Keratinocyte (primary cell): ENCODE measurements around the gene FOXO1. TPM values are rescaled to one million over a fixed set of nuclear protein-coding genes. Genes with fewer than 3 reads are reported as not detected.

Source experiments
- DNase-seq: peaks from one replicate; pipeline ENCODE4 v3.0.0-alpha.2; 2011; ENCODE audit warnings: low read depth, missing footprints, low spot score
- FAIRE-seq: peaks from 2 replicates; lab custom pipeline; 2011; peaks lifted over from hg19 to GRCh38; lab: Jason Lieb, UNC
- H2AFZ ChIP-seq: 2 replicates; pipeline ENCODE4 v1.6.0; 2012; ENCODE audit warnings: low read length, control low read depth, inconsistent platforms; ENCODE audit not compliant: control insufficient read depth
- H3K27ac ChIP-seq: 2 replicates; pipeline ENCODE4 v1.5.1; 2011; ENCODE audit warnings: low read length; ENCODE audit not compliant: control insufficient read depth, insufficient read depth
- H3K27me3 ChIP-seq: 3 replicates; pipeline ENCODE4 v1.6.0; 2011; ENCODE audit warnings: low read length; ENCODE audit not compliant: control insufficient read depth, insufficient read depth; ENCODE audit errors: extremely low read depth
- H3K36me3 ChIP-seq, 2 experiments: 2 replicates in 1 of 2; 3 replicates in 1 of 2; pipeline ENCODE4 v1.5.1; 2011; ENCODE audit warnings: low read length in 2 of 2, mild to moderate bottlenecking in 1 of 2; ENCODE audit not compliant: control insufficient read depth in 2 of 2, insufficient read depth in 2 of 2; ENCODE audit errors: extremely low read depth in 1 of 2
- H3K4me1 ChIP-seq: 3 replicates; pipeline ENCODE4 v1.5.1; 2011; ENCODE audit warnings: low read length; ENCODE audit not compliant: control insufficient read depth, insufficient read depth; ENCODE audit errors: extremely low read depth
- H3K4me2 ChIP-seq: 3 replicates; pipeline ENCODE4 v1.6.0; 2011; ENCODE audit warnings: low read depth, low read length; ENCODE audit not compliant: control insufficient read depth, insufficient read depth; ENCODE audit errors: extremely low read depth
- H3K4me3 ChIP-seq, 3 experiments: fragments of 200-600 bp in 1 of 3; sonication (generic) in 1 of 3; 2 replicates in 2 of 3; 3 replicates in 1 of 3; pipeline ENCODE4 v1.5.1; 2011 to 2016; ENCODE audit warnings: low read length in 3 of 3, mild to moderate bottlenecking in 3 of 3, control low read depth in 2 of 3, inconsistent platforms in 1 of 3, low read depth in 1 of 3, mixed read lengths in 1 of 3, mixed run types in 1 of 3, moderate library complexity in 1 of 3; ENCODE audit not compliant: control insufficient read depth in 2 of 3, insufficient read depth in 2 of 3; ENCODE audit errors: extremely low read depth in 1 of 3
- H3K79me2 ChIP-seq: 2 replicates; pipeline ENCODE4 v1.6.0; 2012; ENCODE audit warnings: low read length; ENCODE audit not compliant: control insufficient read depth, insufficient read depth
- H3K9ac ChIP-seq: 3 replicates; pipeline ENCODE4 v1.6.0; 2011; ENCODE audit warnings: low read length; ENCODE audit not compliant: control insufficient read depth, insufficient read depth; ENCODE audit errors: extremely low read depth
- H3K9me1 ChIP-seq: 3 replicates; pipeline ENCODE4 v1.6.0; 2011; ENCODE audit warnings: low read length; ENCODE audit not compliant: control insufficient read depth, insufficient read depth; ENCODE audit errors: extremely low read depth
- H3K9me3 ChIP-seq: 2 replicates; pipeline ENCODE4 v1.5.1; 2012; ENCODE audit warnings: low read depth, low read length; ENCODE audit not compliant: control insufficient read depth
- H4K20me1 ChIP-seq: 3 replicates; pipeline ENCODE4 v1.6.0; 2011; ENCODE audit warnings: low read length; ENCODE audit not compliant: control insufficient read depth, insufficient read depth; ENCODE audit errors: extremely low read depth
- EZH2 ChIP-seq: IDR thresholded peaks from one replicate; pipeline ENCODE4 v1.6.1; 2012; ENCODE audit warnings: inconsistent platforms, mild to moderate bottlenecking, low read length, moderate library complexity
- dilution Hi-C: fragments of 300-500 bp; cut with MboI; formaldehyde crosslinking; loops from one replicate; pipeline ENCODE4 v1.7.0; 2020; ENCODE audit warnings: low sequenced_read_pairs; ENCODE audit not compliant: extremely low pct_ligation_motif_present
- polyA plus RNA-seq, 5 experiments: library from polyadenylated mRNA; depleted of rRNA in 3 of 5; stranded (reverse) in 3 of 5; stranded (forward) in 1 of 5; unstranded in 1 of 5; fragments of >200 nt; gene quantifications; 1 replicate in 1 of 5; 2 replicates in 3 of 5; 3 replicates in 1 of 5; pipeline versions ENCODE4 v1.2.1 to v1.2.3, GENCODE V29; 2011 to 2012; ENCODE audit warnings: missing spikeins in 2 of 5, low read depth in 1 of 5, low replicate concordance in 1 of 5
- TF ChIP-seq, protein P1 (sequence below), 3 experiments: IDR thresholded peaks in 1 of 3; conservative IDR thresholded peaks in 1 of 3; optimal IDR thresholded peaks in 1 of 3; 2 replicates in 2 of 3; 3 replicates in 1 of 3; pipeline versions ENCODE3 to v1.5.1; 2011; ENCODE audit warnings: low read length in 3 of 3, mild to moderate bottlenecking in 3 of 3, moderate library complexity in 2 of 3, control low read depth in 1 of 3, inconsistent platforms in 1 of 3; ENCODE audit not compliant: insufficient read depth in 2 of 3; ENCODE audit errors: extremely low read depth in 1 of 3

FOXO1 gene
- polyA plus RNA-seq, 1 donor (not counting 4 experiments of a cell fraction or from before 2014, with no cell fraction given), result 8.3 TPM

GRCh38 chr13:40661875-40662665 is 4.4 kb downstream of the FOXO1 start:
- H3K79me2 ChIP-seq, result peaks cover 63% of the 10 kb centered on the region
- peak overlapping the region in 1 of 3 experiments; percentile 8 for H3K4me3 ChIP-seq
- dilution Hi-C loops, result no loop called here

DNA sequence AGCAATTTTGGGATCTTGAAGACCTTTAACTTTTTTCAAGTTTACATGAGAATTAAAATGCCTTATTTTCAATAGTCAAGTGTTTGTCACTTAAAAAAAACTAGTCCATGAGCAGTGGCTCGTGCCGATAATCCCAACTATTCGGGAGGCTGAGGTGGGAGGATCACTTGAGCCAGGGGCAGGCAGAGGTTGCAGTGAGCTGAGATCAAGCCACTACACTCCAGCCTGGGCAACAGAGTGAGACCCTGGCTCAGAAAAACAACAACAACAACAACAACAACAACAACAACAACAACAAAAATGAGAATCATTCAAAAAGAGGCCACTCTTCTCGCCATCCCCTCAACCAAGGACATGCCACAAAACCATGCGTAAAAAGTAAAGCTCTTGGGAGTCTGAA is 5.7 kb downstream of the FOXO1 start:
- H2AFZ ChIP-seq, result no peak overlapping the region
- TF ChIP-seq, protein P1, sequence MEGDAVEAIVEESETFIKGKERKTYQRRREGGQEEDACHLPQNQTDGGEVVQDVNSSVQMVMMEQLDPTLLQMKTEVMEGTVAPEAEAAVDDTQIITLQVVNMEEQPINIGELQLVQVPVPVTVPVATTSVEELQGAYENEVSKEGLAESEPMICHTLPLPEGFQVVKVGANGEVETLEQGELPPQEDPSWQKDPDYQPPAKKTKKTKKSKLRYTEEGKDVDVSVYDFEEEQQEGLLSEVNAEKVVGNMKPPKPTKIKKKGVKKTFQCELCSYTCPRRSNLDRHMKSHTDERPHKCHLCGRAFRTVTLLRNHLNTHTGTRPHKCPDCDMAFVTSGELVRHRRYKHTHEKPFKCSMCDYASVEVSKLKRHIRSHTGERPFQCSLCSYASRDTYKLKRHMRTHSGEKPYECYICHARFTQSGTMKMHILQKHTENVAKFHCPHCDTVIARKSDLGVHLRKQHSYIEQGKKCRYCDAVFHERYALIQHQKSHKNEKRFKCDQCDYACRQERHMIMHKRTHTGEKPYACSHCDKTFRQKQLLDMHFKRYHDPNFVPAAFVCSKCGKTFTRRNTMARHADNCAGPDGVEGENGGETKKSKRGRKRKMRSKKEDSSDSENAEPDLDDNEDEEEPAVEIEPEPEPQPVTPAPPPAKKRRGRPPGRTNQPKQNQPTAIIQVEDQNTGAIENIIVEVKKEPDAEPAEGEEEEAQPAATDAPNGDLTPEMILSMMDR (optimal IDR thresholded peaks at IDR 0.05 in 1 of 3, IDR thresholded peaks at IDR 0.05 in 1 of 3, conservative IDR thresholded peaks at IDR 0.05 in 1 of 3; ENCODE audit: extremely low read depth in 1 of 3, insufficient read depth in 2 of 3, low read length in 3 of 3), result no peak
- TF ChIP-seq EZH2, result no peak
- dilution Hi-C loops, result no loop called here
- no peaks in the 10 kb centered on the region for H3K9me1 ChIP-seq
- no peak overlapping the region for H3K4me2 ChIP-seq
- H3K9ac ChIP-seq, result no peak overlapping the region
- DNase-seq, result no peak
- no peaks in the 10 kb centered on the region for H3K36me3 ChIP-seq
- H3K79me2 ChIP-seq, result peaks cover 61% of the 10 kb centered on the region
- H3K27me3 ChIP-seq, result no peaks in the 10 kb centered on the region
- no peak overlapping the region for H3K27ac ChIP-seq
- no peaks in the 10 kb centered on the region for H3K9me3 ChIP-seq
- H3K4me1 ChIP-seq, result peaks cover 26% of the 10 kb centered on the region
- no peak overlapping the region for H3K4me3 ChIP-seq
- FAIRE-seq, result no peak
- no peaks in the 10 kb centered on the region for H4K20me1 ChIP-seq

More at GRCh38 chr13:40661875-40662665, 4.4 kb downstream of the FOXO1 start:
- Histone ChIP-seq H3K4me2 (peak overlapping the region; percentile 90), H3K9me1 (no peaks in the 10 kb centered on the region), H3K27me3 (no peaks in the 10 kb centered on the region), H3K9me3 (no peaks in the 10 kb centered on the region), H3K36me3 (no peaks in the 10 kb centered on the region), H3K27ac (peak overlapping the region; percentile 6), H3K4me1 (peaks cover 26% of the 10 kb centered on the region), H3K9ac (peak overlapping the region; percentile 9), H4K20me1 (no peaks in the 10 kb centered on the region), H2AFZ (no peak overlapping the region)
- no peak for TF ChIP-seq EZH2
- TF ChIP-seq, protein P1 (optimal IDR thresholded peaks at IDR 0.05 in 1 of 3, IDR thresholded peaks at IDR 0.05 in 1 of 3, conservative IDR thresholded peaks at IDR 0.05 in 1 of 3; ENCODE audit: extremely low read depth in 1 of 3, insufficient read depth in 2 of 3, low read length in 3 of 3), result no peak
- FAIRE-seq (no peak), DNase-seq (no peak)
